ENCODE data around the gene RALGDS.

DNA sequence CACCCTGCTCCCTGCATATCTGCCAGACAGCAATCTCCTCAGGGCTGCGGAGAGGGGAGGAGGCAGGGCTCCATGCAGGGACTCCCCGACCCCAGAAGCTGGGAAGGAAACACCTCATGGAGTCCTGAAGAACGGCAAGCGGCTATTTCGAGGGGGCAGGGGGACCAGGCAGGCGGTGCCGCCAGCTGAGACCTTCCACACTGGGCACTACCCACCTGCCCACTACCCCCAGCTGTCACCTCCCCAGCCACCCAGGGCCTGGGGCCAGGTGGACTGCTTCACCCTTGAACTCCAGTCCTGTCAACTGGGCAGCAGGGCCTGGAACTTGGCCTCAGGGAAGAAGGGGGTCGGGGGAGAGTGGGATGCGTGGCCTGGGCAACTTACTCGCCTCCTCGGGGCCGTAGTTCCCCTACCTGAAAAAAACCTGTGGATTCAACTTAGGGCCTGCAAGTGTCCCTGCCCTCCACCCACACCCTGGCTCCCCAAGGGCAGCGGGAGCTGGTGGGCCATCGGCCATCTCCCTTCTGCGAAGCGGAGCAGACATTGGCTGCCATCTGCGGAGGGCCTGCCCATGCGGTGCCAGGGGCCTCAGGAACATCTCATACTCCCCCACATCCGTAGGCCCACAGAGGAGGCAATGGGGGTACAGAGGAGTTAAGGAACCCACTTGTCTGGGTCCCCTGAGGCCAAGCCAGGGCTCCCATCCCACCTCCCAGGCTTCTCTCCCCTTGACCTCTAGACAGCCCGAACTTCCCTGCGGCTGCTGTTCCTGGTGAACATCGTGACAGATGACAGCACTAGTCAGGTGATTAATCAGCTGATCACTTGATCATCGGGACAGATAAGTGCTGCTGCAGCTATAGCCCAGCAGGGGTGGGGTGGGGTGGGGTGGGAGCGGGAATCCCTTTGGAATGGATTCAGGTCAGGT lies 18.5 kb upstream of the RALGDS start:
- TF ChIP-seq, protein P1, sequence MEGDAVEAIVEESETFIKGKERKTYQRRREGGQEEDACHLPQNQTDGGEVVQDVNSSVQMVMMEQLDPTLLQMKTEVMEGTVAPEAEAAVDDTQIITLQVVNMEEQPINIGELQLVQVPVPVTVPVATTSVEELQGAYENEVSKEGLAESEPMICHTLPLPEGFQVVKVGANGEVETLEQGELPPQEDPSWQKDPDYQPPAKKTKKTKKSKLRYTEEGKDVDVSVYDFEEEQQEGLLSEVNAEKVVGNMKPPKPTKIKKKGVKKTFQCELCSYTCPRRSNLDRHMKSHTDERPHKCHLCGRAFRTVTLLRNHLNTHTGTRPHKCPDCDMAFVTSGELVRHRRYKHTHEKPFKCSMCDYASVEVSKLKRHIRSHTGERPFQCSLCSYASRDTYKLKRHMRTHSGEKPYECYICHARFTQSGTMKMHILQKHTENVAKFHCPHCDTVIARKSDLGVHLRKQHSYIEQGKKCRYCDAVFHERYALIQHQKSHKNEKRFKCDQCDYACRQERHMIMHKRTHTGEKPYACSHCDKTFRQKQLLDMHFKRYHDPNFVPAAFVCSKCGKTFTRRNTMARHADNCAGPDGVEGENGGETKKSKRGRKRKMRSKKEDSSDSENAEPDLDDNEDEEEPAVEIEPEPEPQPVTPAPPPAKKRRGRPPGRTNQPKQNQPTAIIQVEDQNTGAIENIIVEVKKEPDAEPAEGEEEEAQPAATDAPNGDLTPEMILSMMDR (IDR thresholded peaks at IDR 0.05) = no peak
- no peak for TF ChIP-seq ELF4 (CRISPR knock-in tag; IDR thresholded peaks at IDR 0.05; ENCODE audit: low read depth)
- TF ChIP-seq ZBTB21 (CRISPR knock-in tag; IDR thresholded peaks at IDR 0.05; ENCODE audit: borderline replicate concordance) = no peak
- no peak for TF ChIP-seq CBFB (CRISPR knock-in tag; IDR thresholded peaks at IDR 0.05; ENCODE audit: low read depth)
- no peak for TF ChIP-seq ZNF263 (CRISPR knock-in tag; IDR thresholded peaks at IDR 0.05; ENCODE audit: low read depth)
- TF ChIP-seq, protein P2, sequence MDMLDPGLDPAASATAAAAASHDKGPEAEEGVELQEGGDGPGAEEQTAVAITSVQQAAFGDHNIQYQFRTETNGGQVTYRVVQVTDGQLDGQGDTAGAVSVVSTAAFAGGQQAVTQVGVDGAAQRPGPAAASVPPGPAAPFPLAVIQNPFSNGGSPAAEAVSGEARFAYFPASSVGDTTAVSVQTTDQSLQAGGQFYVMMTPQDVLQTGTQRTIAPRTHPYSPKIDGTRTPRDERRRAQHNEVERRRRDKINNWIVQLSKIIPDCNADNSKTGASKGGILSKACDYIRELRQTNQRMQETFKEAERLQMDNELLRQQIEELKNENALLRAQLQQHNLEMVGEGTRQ (CRISPR knock-in tag; IDR thresholded peaks at IDR 0.05) = no peak
- no peak for TF ChIP-seq SP1 (CRISPR knock-in tag; conservative IDR thresholded peaks at IDR 0.05)
- TF ChIP-seq, protein P3, sequence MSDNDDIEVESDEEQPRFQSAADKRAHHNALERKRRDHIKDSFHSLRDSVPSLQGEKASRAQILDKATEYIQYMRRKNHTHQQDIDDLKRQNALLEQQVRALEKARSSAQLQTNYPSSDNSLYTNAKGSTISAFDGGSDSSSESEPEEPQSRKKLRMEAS (CRISPR knock-in tag; IDR thresholded peaks at IDR 0.05) = no peak
- no peak for TF ChIP-seq MYBL2 (CRISPR knock-in tag; IDR thresholded peaks at IDR 0.05)
- TF ChIP-seq, protein P4, sequence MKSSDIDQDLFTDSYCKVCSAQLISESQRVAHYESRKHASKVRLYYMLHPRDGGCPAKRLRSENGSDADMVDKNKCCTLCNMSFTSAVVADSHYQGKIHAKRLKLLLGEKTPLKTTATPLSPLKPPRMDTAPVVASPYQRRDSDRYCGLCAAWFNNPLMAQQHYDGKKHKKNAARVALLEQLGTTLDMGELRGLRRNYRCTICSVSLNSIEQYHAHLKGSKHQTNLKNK (CRISPR knock-in tag; IDR thresholded peaks at IDR 0.05) = no peak

Measured in WTC11 (cell line).